Activated gamma-delta T cell treated with anti-CD3 and anti-CD28 coated beads, Interleukin-2, amount 50 U/mL, for 16 hours (primary cell): Measurements from ENCODE around the gene GINS2.

Experiments used
- DNase-seq: peaks from one replicate; pipeline ENCODE4 v3.0.0-alpha.2; 2020; ENCODE audit warnings: low read depth

Gene GINS2

GRCh38 chr16:85640254-85640558 is 48.5 kb downstream of the GINS2 start:
- DNase-seq: no peak

- no peak for DNase-seq
Measured at GRCh38 chr16:85639529-85640253, 49.1 kb downstream of the GINS2 start.

DNA sequence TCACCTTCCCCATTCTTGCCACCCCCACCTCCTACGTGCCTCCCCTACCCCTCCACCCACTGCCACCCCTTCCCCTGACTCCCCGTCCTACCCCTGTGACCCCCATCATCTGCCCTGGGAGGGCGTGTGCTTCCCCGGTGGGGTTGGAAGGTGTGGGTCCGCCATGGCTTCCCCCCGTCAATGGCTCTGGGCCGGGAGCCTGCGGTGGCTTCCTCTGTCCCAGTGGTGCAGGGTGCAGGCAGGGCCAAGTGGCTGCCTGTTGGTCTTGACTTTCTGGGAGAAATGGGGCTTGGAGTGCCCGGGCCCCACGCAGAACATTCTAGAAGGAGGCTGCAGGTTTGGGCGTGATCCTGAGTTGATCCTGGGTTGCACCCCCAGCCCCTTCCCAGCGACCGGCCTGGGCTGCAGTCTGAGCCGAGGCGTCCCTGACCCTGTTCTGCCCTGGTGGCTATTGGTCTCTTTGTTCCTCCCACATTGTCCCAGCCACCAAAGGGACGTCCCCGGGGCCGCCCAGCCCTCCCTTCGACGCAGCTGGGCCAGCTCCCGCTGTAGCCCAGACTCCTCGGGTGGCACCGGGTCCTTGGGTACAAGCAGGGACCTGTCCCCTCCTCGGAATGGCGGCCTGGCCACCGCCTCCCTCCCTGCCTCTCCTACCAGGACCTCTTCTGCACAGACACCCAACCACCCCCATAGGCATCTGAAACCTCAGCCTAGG is 49.9 kb downstream of the GINS2 start:
- DNase-seq: no peak

GRCh38 chr16:85637808-85638647 is 50.7 kb downstream of the GINS2 start:
- no peak for DNase-seq

GRCh38 chr16:85637061-85637807 is 51.5 kb downstream of the GINS2 start:
- DNase-seq: no peak

DNA sequence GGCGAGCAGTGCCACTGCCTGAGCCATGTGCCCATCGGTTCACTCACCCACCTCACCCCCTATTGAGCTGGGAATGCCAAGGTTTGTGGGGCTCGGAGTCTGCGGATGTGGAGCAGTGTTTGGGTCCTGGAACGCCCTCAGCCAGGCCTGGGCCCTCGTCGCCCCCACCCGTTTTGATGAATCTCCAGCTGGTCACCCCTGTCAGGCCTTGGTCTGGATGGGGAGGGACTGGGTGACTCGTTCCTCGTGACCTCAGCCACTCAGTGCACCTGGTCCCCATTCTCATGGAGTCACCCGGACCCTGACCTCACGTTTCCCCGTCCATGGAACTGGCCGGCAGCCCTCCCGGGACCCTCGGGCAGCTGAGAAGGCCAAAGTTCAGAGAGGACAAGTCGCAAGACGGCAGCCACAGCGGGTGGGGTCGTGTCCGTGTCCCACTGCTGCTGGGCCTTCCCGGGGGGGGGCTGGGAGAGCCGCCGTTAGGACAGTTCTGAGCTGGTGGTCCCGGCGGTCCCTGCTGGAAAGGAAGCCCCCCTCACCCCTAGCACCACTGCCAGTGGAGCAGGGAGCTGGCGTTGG is 52.4 kb downstream of the GINS2 start:
- no peak for DNase-seq

DNA sequence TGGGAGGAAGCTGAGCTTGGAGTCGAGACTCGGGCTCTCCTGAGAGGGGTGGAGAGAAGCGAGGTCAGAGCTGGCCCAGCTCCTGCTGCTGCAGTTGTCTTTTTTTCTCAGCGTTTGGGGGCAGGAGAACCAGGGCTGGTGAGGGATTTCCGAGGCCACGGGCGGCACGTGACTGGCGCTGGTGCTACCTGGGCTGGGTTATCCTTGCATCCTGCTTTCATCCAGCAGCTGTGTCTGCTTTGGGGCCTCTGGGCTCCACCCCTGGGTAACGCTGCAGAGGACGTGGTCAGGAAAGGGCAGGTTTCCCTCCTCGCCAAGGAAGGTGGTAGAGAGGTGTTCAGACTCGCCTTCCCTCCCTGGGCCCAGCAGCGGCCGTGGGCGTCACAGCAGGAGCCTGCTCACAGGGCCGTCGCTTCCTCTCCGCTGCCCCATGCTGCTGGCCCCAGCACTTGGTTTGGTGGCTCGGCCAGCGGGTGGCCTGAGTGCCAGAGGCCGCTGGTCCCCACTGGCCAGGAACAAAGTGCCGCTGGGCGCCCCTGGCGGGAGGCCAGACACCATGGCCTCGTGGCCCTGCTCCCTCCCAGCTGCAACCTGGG is 53.1 kb downstream of the GINS2 start:
- no peak for DNase-seq

- no peak for DNase-seq
Measured at GRCh38 chr16:85634747-85635544, 53.8 kb downstream of the GINS2 start.

DNA sequence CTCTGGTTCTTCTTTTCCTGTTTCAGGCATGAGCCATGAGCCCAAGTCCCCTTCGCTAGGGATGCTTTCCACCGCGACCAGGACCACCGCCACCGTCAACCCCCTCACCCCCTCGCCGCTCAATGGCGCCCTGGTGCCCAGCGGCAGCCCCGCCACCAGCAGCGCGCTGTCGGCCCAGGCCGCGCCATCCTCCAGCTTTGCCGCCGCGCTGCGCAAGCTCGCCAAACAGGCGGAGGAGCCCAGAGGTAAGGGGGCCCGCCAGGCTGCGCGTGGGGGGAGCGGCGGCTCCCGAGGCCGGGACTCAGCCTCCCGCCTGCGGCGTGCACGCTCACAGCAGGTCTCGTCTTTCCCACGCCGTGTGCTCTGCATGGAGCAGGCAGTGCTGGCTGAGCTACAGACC is 54.9 kb downstream of the GINS2 start:
- DNase-seq: no peak

GRCh38 chr16:85633438-85633743 is 55.4 kb downstream of the GINS2 start:
- DNase-seq: no peak

GRCh38 chr16:85632709-85633437 is 55.9 kb downstream of the GINS2 start:
- no peak for DNase-seq

DNA sequence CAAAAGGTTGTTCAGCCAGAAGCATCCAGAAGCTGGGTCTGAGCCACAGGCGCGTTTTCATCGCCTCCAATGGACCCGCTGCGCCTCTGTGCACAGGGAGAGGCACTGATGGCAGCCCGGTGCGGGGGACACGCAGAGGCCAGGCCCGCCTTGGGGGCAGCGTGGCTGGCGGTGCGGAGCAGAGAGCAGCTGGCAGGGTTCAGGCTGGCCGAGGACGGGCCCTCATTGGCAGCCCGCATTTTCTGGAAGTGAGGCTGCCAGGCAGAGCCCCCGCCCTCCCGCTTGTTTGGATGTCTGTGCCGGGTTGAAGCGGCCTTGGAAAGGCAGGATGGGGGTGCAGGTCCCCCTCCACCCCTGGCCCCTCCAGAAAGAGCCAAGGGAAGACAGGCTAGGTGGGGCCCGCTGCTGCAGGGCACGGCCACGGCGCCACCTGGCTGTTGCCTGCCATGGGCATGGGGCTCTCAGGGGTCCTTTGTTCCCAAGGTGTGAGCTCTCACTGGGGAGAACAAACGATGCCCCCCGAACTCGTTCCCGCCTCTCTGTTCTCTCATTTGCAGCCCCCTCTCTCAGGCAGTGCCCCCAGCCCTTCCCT is 56.9 kb downstream of the GINS2 start:
- DNase-seq: no peak

GRCh38 chr16:85631230-85631629 is 57.5 kb downstream of the GINS2 start:
- DNase-seq: no peak

DNA sequence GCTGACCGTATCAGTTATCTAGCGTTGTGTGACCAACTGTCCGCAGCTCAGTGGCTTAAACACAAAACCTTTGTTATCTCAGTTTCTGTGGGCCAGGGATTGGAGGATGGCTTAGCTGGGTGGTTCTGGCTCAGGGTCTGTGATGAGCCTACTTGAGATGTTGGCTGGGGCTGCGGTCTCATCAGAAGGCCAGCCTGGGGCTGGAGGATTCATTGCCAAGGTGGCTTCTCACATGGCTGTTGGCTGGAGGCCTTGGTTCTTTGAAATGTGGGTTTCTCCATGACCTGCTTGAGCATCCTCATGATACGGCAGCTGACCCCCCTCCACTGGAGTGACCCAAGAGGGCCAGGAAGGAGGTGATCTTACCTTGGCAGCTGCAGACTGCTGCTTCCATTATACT is 58.9 kb downstream of the GINS2 start:
- no peak for DNase-seq

DNA sequence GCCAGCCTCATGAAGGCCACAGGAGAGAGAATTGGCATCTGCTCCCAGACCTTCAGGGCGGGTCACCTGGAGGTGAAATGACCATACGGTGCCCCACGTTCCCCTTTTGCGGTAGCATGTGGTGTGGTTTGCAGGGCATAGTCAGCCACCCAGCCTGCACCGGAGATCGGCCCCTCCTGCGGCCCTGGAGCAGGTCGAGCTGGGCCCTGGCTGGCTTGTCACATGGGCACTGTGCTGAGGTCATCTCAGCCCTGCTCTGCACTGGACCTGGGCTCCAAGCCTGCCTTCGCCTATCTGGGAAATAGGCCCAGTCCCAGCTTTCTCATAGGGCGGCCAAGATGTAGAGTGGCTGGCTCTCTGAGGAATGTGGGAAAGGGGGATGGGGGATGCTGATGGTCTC is 59.4 kb downstream of the GINS2 start:
- no peak for DNase-seq

DNA sequence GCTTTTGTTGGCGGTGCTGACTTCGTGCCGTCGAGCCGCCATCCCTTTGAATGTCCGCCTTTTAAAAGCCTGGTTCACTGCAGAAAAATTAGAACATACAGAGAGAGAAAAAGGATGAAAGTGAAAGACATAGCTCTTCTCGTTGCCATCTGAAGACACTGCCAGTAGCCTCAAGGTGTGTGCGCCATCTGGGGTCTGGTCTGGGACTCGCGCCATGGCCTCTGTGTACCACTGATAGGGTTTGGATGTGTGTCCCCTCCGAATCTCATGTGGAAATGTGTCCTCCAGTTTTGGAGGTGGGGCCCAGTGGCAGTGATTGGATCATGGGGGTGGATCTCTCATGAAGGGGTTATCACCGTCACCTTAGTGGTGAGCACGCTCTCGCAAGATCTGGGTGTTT is 60.1 kb downstream of the GINS2 start:
- DNase-seq: no peak

GRCh38 chr16:85628265-85628556 is 60.5 kb downstream of the GINS2 start:
- no peak for DNase-seq

- no peak for DNase-seq
Measured at GRCh38 chr16:85627526-85628264, 61.1 kb downstream of the GINS2 start.

DNA sequence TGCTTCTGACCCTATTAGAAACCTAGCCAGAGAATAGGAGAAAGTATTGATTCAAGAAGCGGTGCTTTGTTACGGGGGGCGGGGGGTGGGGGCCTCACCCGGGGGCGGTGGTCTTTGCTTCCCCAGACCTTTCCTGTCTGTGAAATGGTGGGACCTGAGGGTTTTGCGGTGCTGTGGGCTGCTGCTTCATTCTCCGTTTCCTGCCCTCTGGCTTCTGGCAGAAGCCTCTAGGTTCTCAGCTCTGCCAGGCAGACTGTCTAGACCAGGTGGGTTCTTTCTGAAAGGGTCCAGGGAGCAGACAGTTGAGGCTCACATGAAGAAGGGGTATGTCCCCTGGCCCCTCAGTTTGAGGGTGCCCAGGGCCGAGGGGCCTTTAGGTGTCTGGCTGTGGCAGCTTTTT is 61.7 kb downstream of the GINS2 start:
- DNase-seq: no peak
